K562 (cell line): ENCODE data around the gene MC5R. TPM values are rescaled to one million over a fixed set of nuclear protein-coding genes. Genes with fewer than 3 reads are reported as not detected.

Experiments used
- COPS2 ChIP-seq: fragments of 450-650 bp; conservative IDR thresholded peaks from 2 replicates; pipeline ENCODE4 v1.6.1; 2016; ENCODE audit warnings: mild to moderate bottlenecking, moderate library complexity
- CTCF ChIP-seq, 3 experiments: IDR thresholded peaks in 2 of 3; conservative IDR thresholded peaks in 1 of 3; 2 replicates each; pipeline ENCODE4 v1.5.1; 2011 to 2012; ENCODE audit warnings: low read length in 3 of 3, mild to moderate bottlenecking in 3 of 3, control low read depth in 2 of 3, improper control_type of control experiment in 1 of 3, inconsistent platforms in 1 of 3, low read depth in 1 of 3, mixed read lengths in 1 of 3, moderate library complexity in 1 of 3; ENCODE audit not compliant: insufficient read depth in 2 of 3
- EGR1 ChIP-seq: fragments of 450-650 bp; conservative IDR thresholded peaks from 2 replicates; pipeline ENCODE4 v1.6.1; 2017; ENCODE audit warnings: mild to moderate bottlenecking
- GTF3C2 ChIP-seq: IDR thresholded peaks from 3 replicates; pipeline ENCODE4 v1.6.1; 2011; ENCODE audit warnings: borderline replicate concordance, mild to moderate bottlenecking, moderate library complexity; ENCODE audit not compliant: insufficient read length; ENCODE audit errors: extremely low read depth
- HNRNPLL ChIP-seq: fragments of 200-400 bp; formaldehyde crosslinking; IDR thresholded peaks from 2 replicates; pipeline ENCODE4 v1.6.1; 2017; ENCODE audit warnings: low read length, low read depth, mild to moderate bottlenecking; ENCODE audit not compliant: poor library complexity, severe bottlenecking
- NRF1 ChIP-seq, 2 experiments: fragments of 450-650 bp; IDR thresholded peaks in 1 of 2; conservative IDR thresholded peaks in 1 of 2; 2 replicates each; pipeline ENCODE4 v1.6.1; 2014; ENCODE audit warnings: mild to moderate bottlenecking in 2 of 2
- PCBP2 ChIP-seq: fragments of 200-400 bp; formaldehyde crosslinking; IDR thresholded peaks from 2 replicates; pipeline ENCODE4 v1.6.1; 2018; ENCODE audit warnings: low read length, low read depth, mild to moderate bottlenecking, moderate library complexity; ENCODE audit not compliant: poor library complexity, severe bottlenecking
- SMC3 ChIP-seq: conservative IDR thresholded peaks from 2 replicates; pipeline ENCODE4 v1.6.1; 2011; ENCODE audit warnings: low read depth, low read length, improper control_type of control experiment; ENCODE audit not compliant: insufficient read depth
- polyA plus RNA-seq, 8 experiments: library from polyadenylated mRNA; depleted of rRNA in 4 of 8; stranded (reverse) in 5 of 8; unstranded in 3 of 8; fragments of >200 nt; fragmentation: Nextera tagmentation in 2 of 8; fragmentation: Illumina TruSeq in 1 of 8; extraction: Ambion mirVana in 2 of 8; extraction: Trizol in 1 of 8; gene quantifications; 2 replicates each; pipeline versions ENCODE4 v1.2.1 to v1.2.3, GENCODE V29; 2011 to 2014; ENCODE audit warnings: inconsistent platforms in 1 of 8, missing spikeins in 1 of 8
- total RNA-seq, 7 experiments: library from RNA; depleted of rRNA in 6 of 7; stranded (reverse); fragments of >200 nt in 6 of 7; fragmentation: Illumina TruSeq in 2 of 7; extraction: Trizol in 2 of 7; gene quantifications; 2 replicates each; pipeline versions ENCODE4 v1.2.1 to v1.2.3, GENCODE V29; 2011 to 2021; ENCODE audit warnings: low replicate concordance in 1 of 7

The MC5R gene
- total and polyA plus RNA-seq, 9 of the 15 experiments (the other 6 are each of a cell fraction or from before 2014, with no cell fraction given): not detected

GRCh38 chr18:13800505-13801259 is 23.3 kb upstream of the MC5R start (continued):
- no peak for TF ChIP-seq GTF3C2
- peak; percentile 52 to 62 (median 58); a peak in 5 of 6 replicates for TF ChIP-seq CTCF (IDR thresholded peaks at IDR 0.05 in 2 of 3, conservative IDR thresholded peaks at IDR 0.05 in 1 of 3; ENCODE audit: insufficient read depth in 2 of 3, low read depth in 1 of 3, low read length in 3 of 3)
- TF ChIP-seq COPS2: no peak
- no peak for TF ChIP-seq PCBP2
- TF ChIP-seq NRF1 (conservative IDR thresholded peaks at IDR 0.05 in 1 of 2, IDR thresholded peaks at IDR 0.05 in 1 of 2): 0 out of 4 replicates have a peak, but pooled peaks of 1 of the 2 experiments have one; percentile 14
- peak; percentile 89 for TF ChIP-seq HNRNPLL
- TF ChIP-seq SMC3: peak; percentile 38; the same call in 1 of the 2 replicates
- TF ChIP-seq EGR1: 0 out of 2 replicates have a peak, but pooled peaks have one; percentile 8
